IMR-90 (cell line): Measurements from ENCODE around the gene SLFN12L. TPM values are rescaled to one million over a fixed set of nuclear protein-coding genes. Genes with fewer than 3 reads are reported as not detected.

Experiments
- ATAC-seq: fragments of 200-7000 bp; cut with Tn5 transposase; 2 replicates; pipeline ENCODE4 v1.9.1; 2020; ENCODE audit warnings: low read depth, mild to moderate bottlenecking, moderate library complexity
- BruUV-seq: library from RNA; stranded (reverse); fragments of 400-500 nt; replicated peaks from 2 replicates; lab custom pipeline; 2021; lab: Mats Ljungman, UMichigan
- CTCF ChIA-PET: fragments of 300-600 bp; formaldehyde crosslinking; extraction: SDS; loops from one replicate; lab custom pipeline; 2021; ENCODE audit warnings: antibody characterized with exemption; lab: Yijun Ruan, JAX
- POLR2A ChIA-PET: fragments of 300-600 bp; sonication (Branson Sonifier 250); formaldehyde crosslinking; loops from one replicate; lab custom pipeline; 2022; ENCODE audit warnings: antibody characterized with exemption; ENCODE audit not compliant: unreplicated experiment; lab: Charles Lee
- DNase-seq: peaks from one replicate; pipeline ENCODE4 v3.0.0; 2013
- H2AFZ ChIP-seq: replicated peaks from 2 replicates; pipeline ENCODE3; 2013; ENCODE audit warnings: low read length, mild to moderate bottlenecking; ENCODE audit not compliant: poor library complexity
- H2AK5ac ChIP-seq: 2 replicates; pipeline ENCODE4 v1.6.1; 2013; ENCODE audit warnings: low read depth, low read length, inconsistent platforms
- H2AK9ac ChIP-seq: replicated peaks from 2 replicates; pipeline ENCODE3; 2013; ENCODE audit warnings: mild to moderate bottlenecking, low read depth, low read length, moderate library complexity; ENCODE audit not compliant: poor library complexity
- H2BK120ac ChIP-seq: 2 replicates; pipeline ENCODE4 v1.6.1; 2013; ENCODE audit warnings: low read depth, low read length, inconsistent platforms
- H2BK15ac ChIP-seq: 3 replicates; pipeline ENCODE4 v1.6.1; 2013; ENCODE audit warnings: low read depth, low read length, inconsistent platforms
- H2BK20ac ChIP-seq: 2 replicates; pipeline ENCODE4 v1.6.1; 2013; ENCODE audit warnings: low read depth, mild to moderate bottlenecking, inconsistent platforms, low read length, moderate library complexity
- H2BK5ac ChIP-seq: 2 replicates; pipeline ENCODE4 v1.6.1; 2013; ENCODE audit warnings: mild to moderate bottlenecking, low read depth, low read length, inconsistent platforms; ENCODE audit not compliant: poor library complexity, severe bottlenecking
- H3K14ac ChIP-seq: replicated peaks from 2 replicates; pipeline ENCODE4 v1.6.1; 2013; ENCODE audit warnings: low read depth, low read length, inconsistent platforms
- H3K18ac ChIP-seq: 2 replicates; pipeline ENCODE4 v1.6.1; 2013; ENCODE audit warnings: low read depth, low read length, control low read depth
- H3K23ac ChIP-seq: 2 replicates; pipeline ENCODE4 v1.6.1; 2013; ENCODE audit warnings: low read depth, low read length, inconsistent platforms
- H3K27ac ChIP-seq: 2 replicates; pipeline ENCODE4 v1.5.1; 2013; ENCODE audit warnings: mild to moderate bottlenecking, control low read depth, low read length; ENCODE audit not compliant: insufficient read depth
- H3K27me3 ChIP-seq: 2 replicates; pipeline ENCODE4 v1.6.1; 2013; ENCODE audit warnings: low read length; ENCODE audit not compliant: control insufficient read depth, insufficient read depth
- H3K36me3 ChIP-seq: 2 replicates; pipeline ENCODE4 v1.6.1; 2013; ENCODE audit warnings: low read length, mixed read lengths; ENCODE audit not compliant: control insufficient read depth, insufficient read depth
- H3K4ac ChIP-seq: 2 replicates; pipeline ENCODE4 v1.6.1; 2013; ENCODE audit warnings: low read depth, low read length, inconsistent platforms
- H3K4me1 ChIP-seq: 2 replicates; pipeline ENCODE4 v1.6.1; 2013; ENCODE audit warnings: low read length, mixed read lengths; ENCODE audit not compliant: control insufficient read depth, insufficient read depth
- H3K4me2 ChIP-seq: 2 replicates; pipeline ENCODE4 v1.6.1; 2013; ENCODE audit warnings: low read depth, mild to moderate bottlenecking, control low read depth, low read length, moderate library complexity
- H3K4me3 ChIP-seq: 2 replicates; pipeline ENCODE4 v1.5.1; 2013; ENCODE audit warnings: low read depth, mild to moderate bottlenecking, control low read depth, low read length, moderate library complexity; ENCODE audit not compliant: insufficient read depth
- H3K56ac ChIP-seq: 2 replicates; pipeline ENCODE4 v1.6.1; 2013; ENCODE audit warnings: low read length, inconsistent platforms; ENCODE audit not compliant: insufficient read depth; ENCODE audit errors: extremely low read depth
- H3K79me1 ChIP-seq, 2 experiments: 2 replicates each; pipeline ENCODE4 v1.6.1; 2013; ENCODE audit warnings: low read length in 2 of 2, inconsistent platforms in 1 of 2, low read depth in 1 of 2
- H3K9ac ChIP-seq: 2 replicates; pipeline ENCODE4 v1.6.1; 2013; ENCODE audit warnings: low read depth, low read length, control low read depth
- H3K9me1 ChIP-seq: 2 replicates; pipeline ENCODE4 v1.6.1; 2013; ENCODE audit warnings: low read length, inconsistent platforms; ENCODE audit not compliant: insufficient read depth
- H3K9me3 ChIP-seq: 2 replicates; pipeline ENCODE4 v1.6.1; 2013; ENCODE audit warnings: low read length; ENCODE audit not compliant: control insufficient read depth, insufficient read depth
- H4K20me1 ChIP-seq: 2 replicates; pipeline ENCODE4 v1.6.1; 2013; ENCODE audit warnings: low read length, inconsistent platforms; ENCODE audit not compliant: insufficient read depth
- H4K5ac ChIP-seq: 2 replicates; pipeline ENCODE4 v1.6.1; 2013; ENCODE audit warnings: mild to moderate bottlenecking, low read depth, low read length, control low read depth
- H4K8ac ChIP-seq, 2 experiments: 2 replicates each; pipeline ENCODE4 v1.6.1; 2013; ENCODE audit warnings: low read depth in 2 of 2, low read length in 2 of 2, control low read depth in 1 of 2, inconsistent platforms in 1 of 2
- H4K91ac ChIP-seq: 2 replicates; pipeline ENCODE4 v1.6.1; 2013; ENCODE audit warnings: low read depth, low read length, inconsistent platforms; ENCODE audit not compliant: insufficient read depth
- FOS ChIP-seq: fragments of 150-350 bp; IDR thresholded peaks from 2 replicates; pipeline ENCODE4 v1.6.1; 2016; ENCODE audit warnings: low read depth, low read length
- RAD21 ChIP-seq: IDR thresholded peaks from 2 replicates; pipeline ENCODE4 v1.6.1; 2012; ENCODE audit warnings: low read length, improper control_type of control experiment
- SMC3 ChIP-seq: fragments of 150-350 bp; IDR thresholded peaks from 2 replicates; pipeline ENCODE4 v1.6.1; 2016; ENCODE audit warnings: low read depth, mild to moderate bottlenecking, antibody characterized with exemption, low read length, moderate library complexity
- USF2 ChIP-seq: fragments of 150-350 bp; IDR thresholded peaks from 2 replicates; pipeline ENCODE4 v1.6.1; 2017; ENCODE audit warnings: mild to moderate bottlenecking, antibody characterized with exemption, low read length, low read depth
- WGBS, 2 experiments: methylation state at CpG; one replicate each; pipeline versions ENCODE4 v1.1.5 to v1.1.7; 2013; ENCODE audit warnings: missing lambda C conversion rate in 2 of 2; ENCODE audit not compliant: insufficient read length in 1 of 2; ENCODE audit errors: extremely low coverage in 2 of 2; 5-methylcytosine and 5-hydroxymethylcytosine counted together
- dilution Hi-C: fragments of 300-500 bp; cut with HindIII; formaldehyde crosslinking; loops from one replicate; pipeline ENCODE4 v1.14.3; 2018; ENCODE audit warnings: low sequenced_read_pairs; ENCODE audit not compliant: unreplicated experiment
- in situ Hi-C: fragments of 300-500 bp; cut with MboI; formaldehyde crosslinking; loops from 3 replicates; pipeline ENCODE4 v1.14.3; 2019; ENCODE audit warnings: low sequenced_read_pairs, inconsistent platforms, mixed read lengths
- intact Hi-C: fragments of 100-400 bp; cut with micrococcal nuclease; formaldehyde crosslinking; loops from 2 replicates; pipeline ENCODE4 v1.10.0; 2022
- polyA plus RNA-seq, 3 experiments: library from polyadenylated mRNA; depleted of rRNA; stranded (reverse); fragments of >200 nt; gene quantifications; 2 replicates each; pipeline ENCODE4 v1.2.3, GENCODE V29; 2012; ENCODE audit warnings: low replicate concordance in 1 of 3
- total RNA-seq: library from RNA; depleted of rRNA; stranded (reverse); fragments of >200 nt; gene quantifications from 2 replicates; pipeline ENCODE4 v1.2.3, GENCODE V29; 2012

Gene SLFN12L
- total and polyA plus RNA-seq, 2 of the 4 experiments (the other 2 are of a cell fraction): 0.18 TPM; not detected in 1

- H3K27me3 ChIP-seq: no peaks in the 10 kb centered on the region
- TF ChIP-seq RAD21 (no peak), USF2 (no peak), SMC3 (no peak), FOS (no peak)
- H3K79me1 ChIP-seq: peaks cover 28 to 32% of the 10 kb centered on the region in 2 experiments
- H2AK5ac ChIP-seq: no peak overlapping the region
- H4K8ac ChIP-seq: no peak overlapping the region
- BruUV-seq: no TSS peak
- peaks cover 8% of the 10 kb centered on the region; the same call in 1 of the 2 replicates for H3K9me1 ChIP-seq
- ATAC-seq (no peak), DNase-seq (no peak)
- no peak overlapping the region for H2AFZ ChIP-seq
- no peak overlapping the region for H2BK15ac ChIP-seq
- H3K18ac ChIP-seq: no peak overlapping the region
- H3K4me3 ChIP-seq: no peak overlapping the region
- H3K56ac ChIP-seq: no peak overlapping the region
- H3K9me3 ChIP-seq: no peaks in the 10 kb centered on the region
- H3K9ac ChIP-seq: no peak overlapping the region
- intact Hi-C loops (no loop called here), dilution Hi-C loops (no loop called here), in situ Hi-C loops (loop anchor here (25.0 kb wide), 1 partner anchor 588 kb away; the partner anchor contains the start of gene LIG3)
- peaks cover 6% of the 10 kb centered on the region for H3K36me3 ChIP-seq
- ChIA-PET CTCF (no interaction called here), POLR2A (no interaction called here)
- no peak overlapping the region for H3K4ac ChIP-seq
- no peak overlapping the region for H2AK9ac ChIP-seq
- no peak overlapping the region for H4K5ac ChIP-seq
- no peak overlapping the region for H3K27ac ChIP-seq
- no peaks in the 10 kb centered on the region for H4K20me1 ChIP-seq
- H4K91ac ChIP-seq: no peak overlapping the region
- H2BK5ac ChIP-seq: no peak overlapping the region
- H3K14ac ChIP-seq: no peak overlapping the region
- no peak overlapping the region for H3K23ac ChIP-seq
- no peak overlapping the region for H2BK20ac ChIP-seq
- H3K4me2 ChIP-seq: no peak overlapping the region
- WGBS, 2 experiments: no CpG with 5 or more reads among the region's 3 CpGs
- H2BK120ac ChIP-seq: no peak overlapping the region
- peaks cover 2% of the 10 kb centered on the region for H3K4me1 ChIP-seq
These were observed 38.3 kb upstream of the SLFN12L start for GRCh38 chr17:35575759-35576158.
